ENCODE measurements around the gene TXN2. TPM values are rescaled to one million over a fixed set of nuclear protein-coding genes. Genes with fewer than 3 reads are reported as not detected.

The TXN2 gene
- total RNA-seq, 1 experiment from 2014 or later = 87.0 TPM

DNA sequence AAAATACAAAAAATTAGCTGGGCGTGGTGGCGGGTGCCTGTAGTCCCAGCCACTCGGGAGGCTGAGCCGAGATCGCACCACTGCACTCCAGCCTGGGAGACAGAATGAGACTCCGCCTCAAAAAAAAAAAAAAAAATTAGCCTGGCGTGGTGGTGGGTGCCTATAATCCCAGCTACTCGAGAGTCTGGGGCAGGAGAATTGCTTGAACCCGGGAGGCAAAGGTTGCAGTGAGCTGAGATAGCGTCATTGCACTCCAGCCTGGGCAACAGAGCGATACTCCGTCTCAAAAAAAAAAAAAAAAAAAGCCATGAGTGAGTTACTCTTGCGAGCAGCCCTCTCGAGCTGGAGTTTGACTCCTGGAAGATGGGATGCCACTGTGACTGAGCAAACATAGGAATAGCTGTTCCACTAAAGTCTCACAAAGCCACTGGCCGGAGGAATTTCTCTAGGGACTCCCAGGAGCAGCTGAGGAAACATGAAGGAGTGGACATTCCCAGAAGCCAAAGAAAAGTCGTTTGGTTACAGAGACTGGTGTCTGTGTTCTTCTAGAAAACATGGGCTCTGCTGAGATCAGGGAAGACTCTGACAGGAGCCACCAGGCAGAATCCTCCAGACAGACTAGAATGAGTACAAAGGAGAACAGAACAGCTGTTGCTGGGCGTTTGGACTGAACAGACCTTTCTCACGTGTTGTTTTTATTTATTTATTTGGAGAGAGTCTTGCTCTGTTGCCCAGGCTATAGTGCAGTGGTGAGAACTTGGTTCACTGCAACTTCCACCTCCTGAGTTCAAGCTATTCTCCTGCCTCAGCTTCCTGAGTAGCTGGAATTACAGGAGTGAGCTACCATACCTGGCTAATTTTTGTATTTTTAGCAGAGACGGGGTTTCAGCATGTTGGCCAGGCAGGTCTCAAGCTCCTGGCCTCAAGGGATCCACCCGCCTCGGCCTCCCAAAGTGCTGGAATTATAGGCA is 61.2 kb downstream of the TXN2 start (continued):
- TF ChIP-seq, protein P1, sequence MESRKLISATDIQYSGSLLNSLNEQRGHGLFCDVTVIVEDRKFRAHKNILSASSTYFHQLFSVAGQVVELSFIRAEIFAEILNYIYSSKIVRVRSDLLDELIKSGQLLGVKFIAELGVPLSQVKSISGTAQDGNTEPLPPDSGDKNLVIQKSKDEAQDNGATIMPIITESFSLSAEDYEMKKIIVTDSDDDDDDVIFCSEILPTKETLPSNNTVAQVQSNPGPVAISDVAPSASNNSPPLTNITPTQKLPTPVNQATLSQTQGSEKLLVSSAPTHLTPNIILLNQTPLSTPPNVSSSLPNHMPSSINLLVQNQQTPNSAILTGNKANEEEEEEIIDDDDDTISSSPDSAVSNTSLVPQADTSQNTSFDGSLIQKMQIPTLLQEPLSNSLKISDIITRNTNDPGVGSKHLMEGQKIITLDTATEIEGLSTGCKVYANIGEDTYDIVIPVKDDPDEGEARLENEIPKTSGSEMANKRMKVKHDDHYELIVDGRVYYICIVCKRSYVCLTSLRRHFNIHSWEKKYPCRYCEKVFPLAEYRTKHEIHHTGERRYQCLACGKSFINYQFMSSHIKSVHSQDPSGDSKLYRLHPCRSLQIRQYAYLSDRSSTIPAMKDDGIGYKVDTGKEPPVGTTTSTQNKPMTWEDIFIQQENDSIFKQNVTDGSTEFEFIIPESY (IDR thresholded peaks at IDR 0.05; ENCODE audit: extremely low read depth, insufficient replicate concordance, low read length) = no peak
- TF ChIP-seq FOSL1 (IDR thresholded peaks at IDR 0.05; ENCODE audit: low read depth) (no peak), ZFX (IDR thresholded peaks at IDR 0.05) (no peak), EZH2phosphoT487 (IDR thresholded peaks at IDR 0.05; ENCODE audit: borderline replicate concordance) (no peak)
- TF ChIP-seq, protein P2, sequence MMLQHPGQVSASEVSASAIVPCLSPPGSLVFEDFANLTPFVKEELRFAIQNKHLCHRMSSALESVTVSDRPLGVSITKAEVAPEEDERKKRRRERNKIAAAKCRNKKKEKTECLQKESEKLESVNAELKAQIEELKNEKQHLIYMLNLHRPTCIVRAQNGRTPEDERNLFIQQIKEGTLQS (IDR thresholded peaks at IDR 0.05) = no peak

DNA sequence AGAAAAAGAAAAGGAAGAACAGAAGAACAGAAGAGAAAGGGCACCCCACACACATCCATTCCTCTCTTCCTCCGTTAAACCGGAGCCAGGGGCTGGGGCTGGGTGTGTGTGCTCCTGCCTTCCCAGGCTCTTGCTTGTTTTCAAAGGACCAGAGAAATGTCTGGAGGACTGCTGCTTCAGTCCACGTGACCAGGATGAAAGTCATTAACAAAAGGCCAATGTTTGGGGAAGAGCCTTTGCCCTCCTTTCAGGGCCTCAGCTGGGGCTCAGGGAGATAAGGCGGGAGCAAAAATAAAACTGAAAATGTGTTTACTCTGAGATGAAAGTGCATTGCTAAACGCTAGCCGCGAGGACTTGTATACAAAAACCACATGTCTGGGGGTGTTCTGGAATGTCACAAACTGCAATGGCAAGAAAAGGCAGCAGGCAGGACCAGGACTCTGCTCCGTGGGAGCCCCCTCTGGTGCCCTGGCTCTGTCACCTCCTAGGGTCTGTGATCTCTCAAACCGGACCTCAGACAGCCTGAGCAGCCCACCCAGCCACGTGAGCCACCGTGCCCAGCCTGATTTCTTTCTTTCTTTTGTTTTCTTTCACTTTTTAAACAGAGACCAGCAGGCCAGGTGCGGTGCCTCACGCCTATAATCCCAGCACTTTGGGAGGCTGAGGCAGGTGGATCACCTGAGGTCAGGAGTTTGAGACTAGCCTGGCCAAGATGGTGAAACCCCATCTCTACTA is 62.1 kb downstream of the TXN2 start:
- ChIA-PET POLR2A (interaction anchor here (0.7 to 2.4 kb wide), 3 partner anchors 9 to 31 kb away, joined by 3 to 8 read pairs (median 5); partner anchors contain the start of gene MYH9), RAD21 (ENCODE audit: low non-redundant PET in 1 of 2, low total read pairs in 2 of 2, uncharacterized antibody in 2 of 2, unreplicated experiment in 2 of 2) (no interaction called here), CTCF (no interaction called here)
- no peak overlapping the region for H2AFZ ChIP-seq (ENCODE audit: low read depth, low read length, poor library complexity, severe bottlenecking)
- H3K79me2 ChIP-seq (ENCODE audit: insufficient read depth, low read length) = no peaks in the 10 kb centered on the region
- H3K4me3 ChIP-seq (replicated peaks in 1 of 2; ENCODE audit: low read depth in 1 of 2, low read length in 2 of 2) = no peak overlapping the region
- no peak overlapping the region for H3K27ac ChIP-seq (ENCODE audit: low read depth, low read length)
- peaks cover 17 to 23% of the 10 kb centered on the region in 2 experiments; a peak in 3 of 4 replicates for H3K4me1 ChIP-seq (ENCODE audit: control insufficient read depth in 1 of 2, insufficient read depth in 2 of 2, low read length in 2 of 2)
- H3K36me3 ChIP-seq (ENCODE audit: control insufficient read depth in 1 of 2, insufficient read depth in 2 of 2, low read length in 2 of 2) = no peaks in the 10 kb centered on the region
- DNase-seq (ENCODE audit: low read depth, low spot score) (no peak), ATAC-seq (no peak)
- intact Hi-C loops (cut with micrococcal nuclease) = no loop called here
- no peaks in the 10 kb centered on the region for H3K9me2 ChIP-seq (ENCODE audit: insufficient read depth)
- no peak overlapping the region for H3K9ac ChIP-seq (ENCODE audit: low read length)
- no peaks in the 10 kb centered on the region for H3K27me3 ChIP-seq (ENCODE audit: insufficient read depth, low read length)
- H3K4me2 ChIP-seq (ENCODE audit: low read length) = no peak overlapping the region
- no peak for TF ChIP-seq ZNF274 (IDR thresholded peaks at IDR 0.05; ENCODE audit: low read depth, low read length)
- TF ChIP-seq CBX3 (IDR thresholded peaks at IDR 0.05; ENCODE audit: low read depth) = no peak
- TF ChIP-seq CEBPB (IDR thresholded peaks at IDR 0.05; ENCODE audit: low read depth) = no peak
- no peak for TF ChIP-seq EZH2 (IDR thresholded peaks at IDR 0.05)
- TF ChIP-seq TCF7L2 (IDR thresholded peaks at IDR 0.05; ENCODE audit: borderline replicate concordance, extremely low read depth, insufficient read depth, insufficient read length) = no peak
- TF ChIP-seq SIN3A (IDR thresholded peaks at IDR 0.05; ENCODE audit: low read depth) = no peak
- TF ChIP-seq ELF1 (IDR thresholded peaks at IDR 0.05; ENCODE audit: borderline replicate concordance, low read depth) = no peak
- TF ChIP-seq SP1 (IDR thresholded peaks at IDR 0.05; ENCODE audit: low read depth) = no peak
- TF ChIP-seq YY1 (IDR thresholded peaks at IDR 0.05; ENCODE audit: extremely low read depth, insufficient replicate concordance, low read depth, low read length) = no peak
- no peak for TF ChIP-seq ZFX (IDR thresholded peaks at IDR 0.05)
- no peaks in the 10 kb centered on the region for H3K9me3 ChIP-seq (ENCODE audit: control insufficient read depth in 1 of 2, insufficient read depth in 1 of 2, low read depth in 1 of 2, low read length in 2 of 2)
- H4K20me1 ChIP-seq (ENCODE audit: insufficient read depth) = no peaks in the 10 kb centered on the region
- no TSS peak for BruUV-seq (replicated peaks)
